Femur (tissue), 1 donor: ENCODE results near the gene DCXR.
A peak's percentile ranks its signal among the peaks of the same experiment; 100 is the strongest.

Experiments
- DNase-seq: peaks from one replicate; pipeline ENCODE4 v3.0.0-alpha.2; 2017

The DCXR gene

DNA sequence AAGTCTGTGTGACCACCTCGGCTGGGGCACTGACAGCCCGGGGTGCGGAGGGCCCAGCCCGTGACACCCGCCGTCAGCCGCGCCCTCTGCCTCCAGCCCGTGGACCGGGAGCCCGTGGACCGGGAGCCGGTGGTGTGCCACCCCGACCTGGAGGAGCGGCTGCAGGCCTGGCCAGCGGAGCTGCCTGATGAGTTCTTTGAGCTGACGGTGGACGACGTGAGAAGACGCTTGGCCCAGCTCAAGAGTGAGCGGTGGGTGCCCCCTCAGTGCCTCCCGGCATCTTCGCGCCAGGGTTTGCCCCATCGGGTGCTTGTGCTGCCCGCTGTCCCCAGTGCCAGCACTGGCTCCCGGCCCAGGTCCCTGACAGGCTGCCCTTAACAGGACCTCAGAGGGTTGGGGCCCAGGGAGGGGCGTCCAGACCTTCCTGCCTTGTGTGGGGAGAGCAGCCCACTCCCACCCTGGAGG is 28.5 kb downstream of the DCXR start:
- no peak for DNase-seq

DNA sequence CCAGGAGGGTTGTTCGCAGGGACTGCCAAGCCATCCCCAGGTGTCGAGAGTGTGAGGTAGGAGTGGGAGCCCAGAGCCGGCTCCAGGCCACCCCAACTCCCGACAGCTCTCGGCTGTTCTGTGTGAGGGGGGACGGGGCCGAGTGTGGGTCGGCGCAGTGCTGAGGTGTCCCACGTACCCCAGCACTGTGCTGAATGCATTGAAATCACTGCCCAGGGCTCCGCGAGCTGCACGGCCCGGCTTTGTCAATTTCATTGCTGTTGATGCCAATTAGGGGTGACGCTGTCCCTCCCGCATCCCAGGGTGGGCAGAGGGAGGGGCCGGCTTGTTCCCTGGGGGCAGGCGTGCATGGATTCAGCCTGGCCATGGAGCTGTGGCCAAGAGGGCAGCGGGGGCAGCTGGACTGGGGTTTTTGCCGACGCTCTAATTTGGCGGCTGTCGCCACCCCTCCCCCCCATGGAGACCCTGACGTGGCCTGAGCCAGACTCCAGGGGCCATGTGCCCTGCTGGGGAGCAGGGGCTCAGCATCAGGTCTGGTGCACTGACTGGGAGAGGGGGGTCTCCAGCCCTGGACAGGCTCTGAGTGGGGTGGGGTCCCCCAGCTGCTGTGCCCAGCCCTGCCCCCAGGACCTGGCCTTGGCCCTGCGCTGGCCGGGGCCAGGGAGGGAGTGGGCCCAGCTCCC is 29.1 kb downstream of the DCXR start:
- DNase-seq, result no peak

GRCh38 chr17:82007495-82008257 is 29.8 kb downstream of the DCXR start:
- no peak for DNase-seq

DNA sequence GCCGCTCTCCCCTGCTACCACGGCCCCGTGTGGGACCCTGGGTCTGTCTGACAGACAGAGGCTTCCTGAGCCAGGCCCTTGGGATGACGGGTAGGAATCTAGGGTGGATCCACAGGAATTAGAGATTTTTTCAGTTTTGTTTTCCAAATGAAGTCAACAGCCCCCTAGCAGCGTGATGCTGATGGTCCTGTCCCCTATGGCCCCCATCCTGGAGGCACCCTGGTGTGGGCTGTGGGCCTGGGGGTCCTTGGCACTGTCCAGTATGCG is 30.3 kb downstream of the DCXR start:
- no peak for DNase-seq

- DNase-seq, result no peak
Measured at GRCh38 chr17:82006468-82007227, 30.8 kb downstream of the DCXR start.

DNA sequence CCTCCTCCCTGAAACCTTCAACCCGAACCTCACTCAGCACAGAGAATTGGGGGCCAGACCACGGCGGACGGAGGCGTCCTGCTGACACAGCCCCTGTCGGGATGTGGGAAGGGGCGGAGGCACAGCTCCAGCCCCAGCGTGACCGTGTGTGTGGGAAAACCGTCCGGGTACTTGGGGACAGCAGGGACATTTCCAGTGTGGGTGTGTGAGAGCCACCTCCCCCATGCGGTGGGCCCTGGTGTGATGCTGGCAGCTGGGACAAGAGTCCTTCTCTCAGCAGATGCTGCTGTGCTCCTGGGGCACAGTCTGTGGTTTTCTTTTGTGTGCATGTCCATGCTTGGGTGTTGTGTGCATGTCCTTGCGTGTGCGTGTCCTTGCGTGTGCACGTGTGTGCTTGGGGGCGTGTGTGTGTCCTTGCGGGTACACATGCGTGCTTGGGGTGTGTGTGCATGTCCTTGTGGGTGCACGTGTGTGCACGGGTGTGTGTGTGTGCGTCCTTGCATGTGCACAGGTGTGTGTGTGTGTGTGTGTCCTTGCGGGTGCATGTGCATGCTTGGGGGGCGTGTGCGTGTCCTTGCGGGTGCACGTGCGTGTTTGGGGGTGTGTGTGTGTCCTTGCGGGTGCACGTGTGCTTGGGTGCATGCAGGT is 31.7 kb downstream of the DCXR start:
- DNase-seq, result no peak

- DNase-seq, result no peak
Measured at GRCh38 chr17:82004517-82005455, 32.7 kb downstream of the DCXR start.

DNA sequence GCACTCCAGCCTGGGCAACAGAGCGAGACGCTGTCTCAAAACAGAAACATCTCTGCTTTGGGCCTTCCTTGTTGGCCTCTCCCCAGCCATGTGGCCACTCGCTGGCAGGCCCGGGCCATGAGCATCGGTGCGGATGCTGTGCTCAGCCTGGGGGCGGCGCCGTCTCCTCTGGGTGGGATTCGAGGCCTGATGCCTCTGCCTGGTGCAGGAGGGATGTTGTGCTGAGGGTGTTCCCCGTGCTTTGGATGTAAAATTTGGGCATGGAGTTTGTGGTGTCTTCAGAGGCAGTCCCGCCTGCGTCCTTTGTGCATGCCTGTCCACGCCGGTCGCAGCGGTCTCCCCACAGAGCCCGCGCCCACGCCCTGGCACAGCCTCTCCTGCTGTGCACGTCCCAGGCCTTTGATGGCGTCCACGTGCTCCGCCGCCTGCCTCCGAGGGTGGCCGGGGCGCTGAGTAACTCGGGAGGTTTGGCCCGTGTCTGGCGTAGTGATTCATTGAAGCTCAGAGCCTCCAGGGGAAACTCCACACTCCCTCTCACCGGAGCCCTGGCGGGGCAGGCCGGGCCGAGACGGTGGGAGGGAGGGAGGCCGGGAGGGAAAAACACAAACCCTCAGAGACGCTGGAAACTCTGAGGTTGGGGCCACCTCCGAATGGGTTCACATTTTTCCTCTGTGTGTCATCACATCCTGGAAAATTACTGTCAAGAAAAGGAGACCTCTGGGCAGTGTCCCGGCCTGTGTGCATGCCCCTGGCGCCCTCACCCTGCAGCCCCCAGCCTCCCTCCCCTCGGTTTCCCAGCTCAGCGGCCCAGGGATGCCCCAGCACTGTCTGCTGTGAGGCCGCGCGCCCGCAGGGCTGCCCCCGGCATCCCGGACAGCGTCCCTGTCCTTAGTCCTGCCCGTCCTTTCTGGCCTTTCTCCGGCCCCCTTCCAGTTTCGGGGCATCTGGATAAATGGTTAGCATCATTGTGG is 33.8 kb downstream of the DCXR start:
- DNase-seq, result peak; percentile 83

GRCh38 chr17:82001571-82002056 is 35.9 kb downstream of the DCXR start:
- no peak for DNase-seq

GRCh38 chr17:82000803-82001570 is 36.5 kb downstream of the DCXR start:
- no peak for DNase-seq

DNA sequence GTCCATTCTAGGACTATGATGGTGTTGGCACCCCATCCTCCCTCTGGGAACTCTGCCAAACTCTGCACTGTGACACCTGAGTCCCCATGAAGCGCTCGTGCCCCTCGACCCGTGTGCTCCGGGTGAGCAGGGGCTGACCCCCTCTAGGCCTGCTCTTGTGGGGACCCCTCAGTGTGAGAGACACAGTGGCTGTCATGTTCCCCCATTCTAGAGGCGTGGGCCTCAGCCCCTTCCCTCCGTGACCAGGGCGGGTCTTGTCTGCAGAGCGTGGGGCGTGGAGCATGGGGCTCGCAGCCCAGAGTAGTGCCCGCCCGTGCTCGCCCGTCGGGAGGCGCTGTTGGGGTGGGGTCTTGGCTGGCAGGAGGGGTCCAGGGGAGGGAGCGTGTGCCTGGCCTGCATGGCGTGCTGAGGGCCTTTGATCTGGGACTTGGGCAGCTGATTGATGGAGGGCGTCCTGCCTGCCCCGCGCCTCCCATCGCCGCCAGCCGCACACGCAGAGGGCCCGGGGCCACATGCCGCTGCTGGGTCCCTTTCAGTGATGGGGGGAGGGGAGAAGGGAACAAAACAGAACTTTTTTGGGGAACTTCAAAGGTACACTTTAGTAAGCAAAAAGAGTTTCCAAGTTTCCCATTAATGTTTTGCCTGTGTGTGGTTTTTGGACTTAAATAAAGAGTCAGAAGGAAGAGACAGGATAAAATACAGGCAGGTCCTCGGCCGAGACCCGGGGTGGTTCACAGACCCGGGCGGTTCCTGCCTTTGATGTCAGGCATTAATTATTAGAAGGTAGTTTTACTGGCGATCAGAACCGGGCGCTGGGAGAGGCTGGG is 37.3 kb downstream of the DCXR start:
- DNase-seq, result no peak

DNA sequence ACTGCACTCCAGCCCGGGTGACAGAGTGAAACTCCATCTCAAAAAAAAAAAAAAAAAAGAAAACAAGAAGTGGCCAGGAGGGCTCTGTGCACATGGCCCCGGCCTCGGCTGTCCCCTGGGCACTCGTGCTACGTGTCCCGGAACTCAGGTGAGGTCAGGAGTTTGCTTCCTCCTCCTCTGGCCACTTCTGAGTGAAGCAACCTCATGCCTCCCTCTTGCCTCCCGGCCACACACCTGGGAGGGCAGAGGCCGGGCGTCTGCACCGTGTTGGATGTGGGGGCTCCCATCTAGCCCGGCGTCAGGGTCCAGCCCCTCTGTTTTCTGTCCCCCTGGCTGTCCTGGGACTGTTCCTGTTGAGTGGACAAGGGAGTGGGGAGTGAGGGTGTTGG is 37.9 kb downstream of the DCXR start:
- DNase-seq, result no peak

DNA sequence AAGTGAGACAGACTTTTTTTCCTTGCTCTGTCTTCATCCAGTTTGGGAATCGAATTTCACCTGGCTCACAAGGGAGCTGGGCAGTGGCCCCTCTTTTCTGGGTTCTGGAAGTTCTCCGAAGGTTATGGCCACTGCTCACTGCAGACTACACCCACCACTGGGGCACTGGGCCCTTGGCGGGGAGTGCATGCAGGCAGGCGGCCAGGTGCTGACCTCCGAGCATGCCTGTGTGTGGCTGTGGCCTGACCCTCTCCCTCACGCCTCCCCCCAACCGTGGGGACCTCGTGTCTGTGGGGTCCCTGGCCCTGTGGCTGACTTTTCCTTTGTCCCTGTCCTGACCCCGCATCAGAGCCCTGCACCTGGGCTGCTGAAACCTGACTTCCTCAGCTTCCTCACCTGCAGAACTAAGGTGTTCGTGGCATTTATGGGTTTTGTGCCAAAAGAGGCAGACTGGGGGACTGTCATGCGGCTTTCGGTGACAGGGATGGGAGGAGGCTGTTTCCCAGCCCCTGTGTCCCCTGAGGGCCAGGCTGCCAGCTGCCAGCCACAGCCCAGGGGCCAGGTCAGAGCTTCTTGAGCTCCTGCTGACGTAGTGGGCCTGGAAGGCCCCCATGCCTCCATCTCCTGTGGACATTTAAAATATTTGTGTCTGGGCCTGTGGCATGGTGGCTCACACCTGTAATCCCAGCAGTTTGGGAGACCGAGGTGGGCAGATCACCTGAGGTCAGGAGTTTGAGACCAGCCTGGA is 38.6 kb downstream of the DCXR start:
- peak; percentile 47 for DNase-seq

- DNase-seq, result no peak
Measured at GRCh38 chr17:81998212-81998611, 39.3 kb downstream of the DCXR start.

DNA sequence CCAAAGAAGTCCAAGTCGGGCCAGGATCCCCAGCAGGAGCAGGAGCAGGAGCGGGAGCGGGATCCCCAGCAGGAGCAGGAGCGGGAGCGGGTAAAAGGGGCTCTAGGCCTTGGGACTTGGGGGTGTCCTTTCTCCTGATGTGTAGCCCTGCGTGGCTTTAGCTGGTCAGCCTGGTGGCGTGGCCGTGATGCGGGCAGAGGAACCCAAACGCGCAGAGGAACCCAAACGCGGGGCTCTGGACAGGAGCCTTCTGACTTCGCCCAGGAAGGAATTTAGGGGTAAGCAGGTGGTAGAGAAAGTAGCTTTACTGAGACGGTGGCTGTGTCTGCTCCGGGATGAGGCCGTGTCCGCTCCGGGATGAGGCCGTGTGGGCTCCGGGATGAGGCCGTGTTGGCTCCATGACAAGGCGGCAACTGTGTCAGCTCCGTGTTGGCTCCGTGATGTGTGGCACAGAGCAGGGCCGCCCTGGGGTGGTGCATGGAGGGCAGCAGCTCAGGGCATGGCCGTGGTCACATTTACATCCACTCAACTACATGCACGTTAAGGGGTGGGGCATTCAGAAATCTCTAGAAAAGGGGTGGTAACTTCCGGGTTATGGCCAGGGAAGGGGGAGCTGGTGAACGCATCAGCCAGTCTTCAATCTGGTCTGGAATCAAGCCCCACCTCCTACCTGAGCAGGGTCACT is 40.6 kb downstream of the DCXR start:
- DNase-seq, result no peak

- no peak for DNase-seq
Measured at GRCh38 chr17:81996232-81996756, 41.2 kb downstream of the DCXR start.

DNA sequence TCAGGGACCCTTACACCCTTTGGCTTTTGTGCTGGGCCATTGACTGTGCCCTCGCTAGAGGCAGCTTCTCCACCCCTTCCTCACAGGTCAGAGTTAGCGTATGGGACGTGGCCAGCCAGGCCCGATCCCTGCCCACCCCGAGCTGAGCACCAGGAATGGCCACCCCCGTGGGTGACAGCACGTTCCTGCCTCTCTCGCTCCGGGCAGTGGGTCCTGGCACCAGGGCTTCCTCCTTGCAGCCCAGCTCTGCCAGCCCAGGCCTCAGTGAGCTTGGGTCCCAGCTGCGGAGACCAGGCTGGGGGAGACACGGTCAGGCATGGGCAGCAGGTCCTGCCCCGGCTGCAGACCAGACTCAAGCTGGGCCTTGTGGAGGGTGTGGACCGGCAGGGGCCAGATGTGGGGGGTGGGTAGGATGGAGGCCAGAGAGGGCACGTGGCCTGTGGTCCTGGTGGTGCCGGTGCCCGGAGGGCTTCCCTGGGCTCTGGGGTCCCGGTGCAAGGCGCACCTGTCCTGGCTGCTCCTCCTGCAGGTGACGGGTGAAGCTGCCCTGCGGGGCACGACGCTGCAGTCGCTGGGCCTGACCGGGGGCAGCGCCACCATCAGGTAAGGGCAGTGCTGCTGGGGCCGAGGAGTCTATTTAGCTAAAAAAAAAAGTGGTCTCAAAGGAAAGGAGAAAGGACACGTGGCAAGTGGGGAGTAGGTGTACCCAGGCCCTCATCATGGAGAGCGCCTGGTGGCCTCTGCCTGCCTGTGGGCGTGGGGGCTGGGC is 41.9 kb downstream of the DCXR start:
- DNase-seq, result no peak
